ENCODE results near the gene SVOPL. TPM values are rescaled to one million over a fixed set of nuclear protein-coding genes. Genes with fewer than 3 reads are reported as not detected.
A peak's percentile ranks its signal among the peaks of the same experiment; 100 is the strongest.

SVOPL gene
- total RNA-seq, 1 donor from 2014 or later, result 0.81 TPM

DNA sequence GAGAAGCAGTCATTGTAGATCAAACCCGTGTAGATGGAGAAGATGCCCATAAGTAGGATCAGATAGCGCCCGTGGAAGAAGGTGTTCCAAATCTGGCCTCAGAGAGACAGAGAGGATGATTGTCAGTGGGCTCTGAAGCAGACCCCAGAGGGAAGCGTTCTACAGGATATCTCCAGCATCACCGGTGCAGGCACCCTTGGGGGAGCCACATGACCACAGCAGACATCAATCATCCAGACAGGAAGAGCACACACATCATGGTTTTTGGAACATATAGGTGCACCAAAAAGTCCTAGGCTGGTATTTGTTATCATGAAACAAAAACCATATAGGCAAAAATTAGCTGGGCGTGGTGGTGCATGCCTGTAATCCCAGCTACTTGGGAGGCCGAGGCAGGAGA, 44.0 kb upstream of the SVOPL start:
- no peak for ATAC-seq
- no peak overlapping the region for H3K4me3 ChIP-seq
- no peak overlapping the region for H3K27ac ChIP-seq
- TF ChIP-seq, protein P1, sequence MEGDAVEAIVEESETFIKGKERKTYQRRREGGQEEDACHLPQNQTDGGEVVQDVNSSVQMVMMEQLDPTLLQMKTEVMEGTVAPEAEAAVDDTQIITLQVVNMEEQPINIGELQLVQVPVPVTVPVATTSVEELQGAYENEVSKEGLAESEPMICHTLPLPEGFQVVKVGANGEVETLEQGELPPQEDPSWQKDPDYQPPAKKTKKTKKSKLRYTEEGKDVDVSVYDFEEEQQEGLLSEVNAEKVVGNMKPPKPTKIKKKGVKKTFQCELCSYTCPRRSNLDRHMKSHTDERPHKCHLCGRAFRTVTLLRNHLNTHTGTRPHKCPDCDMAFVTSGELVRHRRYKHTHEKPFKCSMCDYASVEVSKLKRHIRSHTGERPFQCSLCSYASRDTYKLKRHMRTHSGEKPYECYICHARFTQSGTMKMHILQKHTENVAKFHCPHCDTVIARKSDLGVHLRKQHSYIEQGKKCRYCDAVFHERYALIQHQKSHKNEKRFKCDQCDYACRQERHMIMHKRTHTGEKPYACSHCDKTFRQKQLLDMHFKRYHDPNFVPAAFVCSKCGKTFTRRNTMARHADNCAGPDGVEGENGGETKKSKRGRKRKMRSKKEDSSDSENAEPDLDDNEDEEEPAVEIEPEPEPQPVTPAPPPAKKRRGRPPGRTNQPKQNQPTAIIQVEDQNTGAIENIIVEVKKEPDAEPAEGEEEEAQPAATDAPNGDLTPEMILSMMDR (IDR thresholded peaks at IDR 0.05), result no peak
- no peaks in the 10 kb centered on the region for H3K27me3 ChIP-seq
- no peak for DNase-seq
- no peaks in the 10 kb centered on the region for H3K9me3 ChIP-seq
- H3K4me1 ChIP-seq, result no peaks in the 10 kb centered on the region
- intact Hi-C loops (cut with DNase I), result no loop called here
- H3K36me3 ChIP-seq, result no peaks in the 10 kb centered on the region

- intact Hi-C loops (cut with DNase I), result loop anchor here (5.0 kb wide), 1 partner anchor 584 kb away; no protein-coding TSS in a partner anchor
- no peak overlapping the region for H3K4me3 ChIP-seq
- H3K36me3 ChIP-seq, result no peaks in the 10 kb centered on the region
- H3K4me1 ChIP-seq, result no peaks in the 10 kb centered on the region
- DNase-seq (no peak), ATAC-seq (no peak)
- no peaks in the 10 kb centered on the region for H3K27me3 ChIP-seq
- TF ChIP-seq, protein P1 (IDR thresholded peaks at IDR 0.05), result no peak
- no peak overlapping the region for H3K27ac ChIP-seq
- H3K9me3 ChIP-seq, result no peaks in the 10 kb centered on the region
Observed at GRCh38 chr7:138741453-138741735, 40.2 kb upstream of the SVOPL start.

DNA sequence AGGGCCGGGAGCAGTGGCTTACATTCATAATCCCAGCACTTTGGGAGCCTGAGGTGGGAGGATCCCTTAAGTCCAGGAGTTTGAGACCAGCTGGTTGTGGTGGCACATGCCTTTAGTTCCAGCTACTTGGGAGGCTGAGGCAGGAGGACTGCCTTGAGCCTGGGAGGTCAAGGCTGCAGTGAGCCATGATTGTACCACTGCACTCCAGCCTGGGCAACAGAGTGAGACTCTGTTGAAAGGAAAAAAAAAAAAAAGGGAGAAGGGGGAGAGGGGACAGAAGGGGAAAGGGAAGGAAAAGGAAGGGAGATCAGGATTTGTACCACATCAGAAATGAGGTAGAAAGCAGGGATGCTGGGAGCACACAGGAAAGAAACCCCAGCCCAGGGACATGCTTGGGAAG, 38.7 kb upstream of the SVOPL start:
- TF ChIP-seq, protein P1 (IDR thresholded peaks at IDR 0.05), result no peak
- Histone ChIP-seq H3K4me3 (no peak overlapping the region), H3K9me3 (no peaks in the 10 kb centered on the region), H3K36me3 (no peaks in the 10 kb centered on the region), H3K4me1 (no peaks in the 10 kb centered on the region), H3K27ac (no peak overlapping the region), H3K27me3 (no peaks in the 10 kb centered on the region)
- DNase-seq, result no peak
- no peak for ATAC-seq
- intact Hi-C loops (cut with DNase I), result loop anchor here (5.0 kb wide), 1 partner anchor 583 kb away; no protein-coding TSS in a partner anchor

DNA sequence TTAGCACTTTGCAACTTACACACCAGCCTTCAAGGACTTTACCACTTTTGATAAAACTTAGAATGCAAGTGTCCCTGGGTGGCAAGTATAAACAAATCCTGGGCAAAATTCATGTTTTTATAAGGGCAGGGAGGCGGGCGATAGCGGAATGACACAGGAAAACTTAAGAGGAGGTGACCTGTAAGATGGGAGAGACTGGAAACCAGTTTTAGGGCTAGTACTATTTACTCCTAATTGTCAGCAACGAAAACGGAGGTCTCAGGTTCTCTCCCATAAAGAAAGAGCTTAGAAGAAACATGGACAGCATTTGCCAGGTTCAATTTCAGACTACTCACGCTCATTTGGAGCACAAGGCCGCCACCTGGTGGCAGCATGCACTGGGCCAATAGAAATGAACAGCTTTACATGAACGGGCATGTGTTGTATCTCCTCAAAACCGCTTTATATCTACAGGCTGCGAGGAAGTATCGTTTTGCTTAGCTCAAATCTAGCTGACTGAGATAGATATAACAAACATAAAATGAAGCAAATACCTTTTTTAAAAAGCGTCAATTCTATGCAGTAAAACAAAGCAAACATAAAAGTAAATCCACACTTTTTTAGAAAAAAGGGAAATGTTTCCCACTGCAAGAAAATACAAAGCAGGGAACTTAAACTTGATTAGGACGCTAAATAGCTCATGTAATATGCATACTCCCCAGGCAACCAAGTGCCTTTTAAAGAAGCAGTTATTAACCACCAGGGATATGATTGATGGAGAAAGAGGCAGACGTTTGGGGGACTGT, 37.6 kb upstream of the SVOPL start:
- TF ChIP-seq, protein P1 (IDR thresholded peaks at IDR 0.05), result peak; percentile 91
- ATAC-seq (peak; percentile 97), DNase-seq (peak; percentile 89)
- intact Hi-C loops (cut with DNase I), result no loop called here
- Histone ChIP-seq H3K36me3 (no peaks in the 10 kb centered on the region), H3K4me3 (no peak overlapping the region), H3K27me3 (no peaks in the 10 kb centered on the region), H3K27ac (no peak overlapping the region), H3K4me1 (no peaks in the 10 kb centered on the region), H3K9me3 (no peaks in the 10 kb centered on the region)

DNA sequence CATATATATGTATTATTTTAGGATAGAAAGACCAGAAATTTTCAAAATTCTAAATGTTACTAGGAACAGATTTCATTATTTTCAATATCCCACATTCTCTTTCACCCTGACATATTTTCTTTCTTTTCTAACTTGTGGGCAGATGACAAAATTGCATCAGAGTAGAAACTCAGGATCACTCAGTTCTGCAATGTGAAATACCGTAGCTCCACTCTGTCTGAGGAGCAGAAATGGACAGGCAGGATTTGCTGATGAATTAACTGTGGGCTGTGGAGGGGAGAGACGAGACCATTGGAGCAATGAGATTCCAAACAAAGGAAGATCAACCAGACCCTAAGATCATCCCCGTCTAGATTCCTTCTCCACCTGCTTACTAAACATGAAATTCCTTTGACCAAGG, 37.0 kb upstream of the SVOPL start:
- no peaks in the 10 kb centered on the region for H3K27me3 ChIP-seq
- TF ChIP-seq, protein P1 (IDR thresholded peaks at IDR 0.05), result no peak
- no peaks in the 10 kb centered on the region for H3K9me3 ChIP-seq
- H3K27ac ChIP-seq, result no peak overlapping the region
- no peak for DNase-seq
- no peak for ATAC-seq
- H3K4me3 ChIP-seq, result no peak overlapping the region
- no peaks in the 10 kb centered on the region for H3K36me3 ChIP-seq
- no peaks in the 10 kb centered on the region for H3K4me1 ChIP-seq
- intact Hi-C loops (cut with DNase I), result no loop called here

Data from upper lobe of right lung (tissue), 1 donor.